Measurements from ENCODE around the gene VPS13C. TPM values are rescaled to one million over a fixed set of nuclear protein-coding genes. Genes with fewer than 3 reads are reported as not detected.

VPS13C gene
- total RNA-seq, 1 donor from 2014 or later, result 51.6 TPM

DNA sequence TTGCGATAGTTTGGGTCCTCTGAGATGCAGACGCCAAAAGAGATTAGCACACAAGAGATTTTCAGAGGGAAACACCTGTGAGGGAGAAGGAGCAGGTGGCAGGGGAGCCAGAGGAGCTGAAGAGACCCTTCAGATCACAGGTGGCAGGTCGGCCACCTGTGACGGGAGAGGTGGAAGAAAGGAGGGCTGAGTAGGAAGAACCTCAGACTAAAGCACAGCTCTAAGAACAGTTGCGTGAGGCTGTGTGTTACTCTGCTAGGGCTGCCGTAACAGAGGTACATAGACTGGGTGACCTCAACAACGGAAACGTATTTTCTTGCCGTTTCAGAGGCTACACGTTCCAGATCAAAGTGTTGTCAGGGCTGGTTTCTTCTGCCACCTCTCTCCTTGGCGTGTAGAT lies 45.0 kb upstream of the VPS13C start:
- H3K27me3 ChIP-seq, result no peaks in the 10 kb centered on the region
- no peak overlapping the region for H3K4me2 ChIP-seq
- no peaks in the 10 kb centered on the region for H3K4me1 ChIP-seq
- no peak overlapping the region for H2AFZ ChIP-seq (replicated peaks)
- no peaks in the 10 kb centered on the region for H3K9me3 Mint-ChIP-seq
- no peak overlapping the region for H3K4me3 Mint-ChIP-seq
- H3F3A ChIP-seq (ENCODE audit: low read depth), result no peaks in the 10 kb centered on the region
- no peak overlapping the region for H3K9ac ChIP-seq
- no peaks in the 10 kb centered on the region for H3K36me3 Mint-ChIP-seq
- H3K27me3 Mint-ChIP-seq (ENCODE audit: insufficient read depth, low read depth), result no peaks in the 10 kb centered on the region
- TF ChIP-seq EZH2phosphoT487 (IDR thresholded peaks at IDR 0.05) (no peak), EZH2 (IDR thresholded peaks at IDR 0.05) (no peak)
- H3K27ac Mint-ChIP-seq, result no peak overlapping the region
- no peaks in the 10 kb centered on the region for H3K9me3 ChIP-seq (ENCODE audit: low read depth)
- no peaks in the 10 kb centered on the region for H4K20me1 ChIP-seq (ENCODE audit: low read depth)
- H3K27ac ChIP-seq, result no peak overlapping the region
- H3K36me3 ChIP-seq, result no peaks in the 10 kb centered on the region
- no peak for DNase-seq (ENCODE audit: low spot score)
- no peak overlapping the region for H3K4me3 ChIP-seq
- no peaks in the 10 kb centered on the region for H3K4me1 Mint-ChIP-seq
- H3K79me2 ChIP-seq (ENCODE audit: low read depth), result no peaks in the 10 kb centered on the region

- no peak for TF ChIP-seq EZH2 (IDR thresholded peaks at IDR 0.05)
- Mint-ChIP-seq H3K27me3 (ENCODE audit: insufficient read depth, low read depth) (no peaks in the 10 kb centered on the region), H3K27ac (no peak overlapping the region), H3K9me3 (no peaks in the 10 kb centered on the region), H3K4me3 (no peak overlapping the region), H3K36me3 (no peaks in the 10 kb centered on the region), H3K4me1 (no peaks in the 10 kb centered on the region)
- no peak overlapping the region for H3K4me2 ChIP-seq
- H3F3A ChIP-seq (ENCODE audit: low read depth), result no peaks in the 10 kb centered on the region
- no peak overlapping the region for H2AFZ ChIP-seq (replicated peaks)
- H4K20me1 ChIP-seq (ENCODE audit: low read depth), result no peaks in the 10 kb centered on the region
- no peaks in the 10 kb centered on the region for H3K79me2 ChIP-seq (ENCODE audit: low read depth)
- no peak overlapping the region for H3K27ac ChIP-seq
- H3K9me3 ChIP-seq (ENCODE audit: low read depth), result no peaks in the 10 kb centered on the region
- no peaks in the 10 kb centered on the region for H3K36me3 ChIP-seq
- H3K4me3 ChIP-seq, result no peak overlapping the region
- H3K9ac ChIP-seq, result no peak overlapping the region
- no peaks in the 10 kb centered on the region for H3K4me1 ChIP-seq
- H3K27me3 ChIP-seq, result no peaks in the 10 kb centered on the region
- no peak for DNase-seq (ENCODE audit: low spot score)
Observed at GRCh38 chr15:62104846-62105245, 44.6 kb upstream of the VPS13C start.

- Mint-ChIP-seq H3K36me3 (no peaks in the 10 kb centered on the region), H3K27ac (no peak overlapping the region), H3K9me3 (no peaks in the 10 kb centered on the region), H3K27me3 (ENCODE audit: insufficient read depth, low read depth) (no peaks in the 10 kb centered on the region), H3K4me3 (no peak overlapping the region), H3K4me1 (no peaks in the 10 kb centered on the region)
- H3K36me3 ChIP-seq, result no peaks in the 10 kb centered on the region
- H3F3A ChIP-seq (ENCODE audit: low read depth), result no peaks in the 10 kb centered on the region
- no peaks in the 10 kb centered on the region for H3K27me3 ChIP-seq
- H3K9me3 ChIP-seq (ENCODE audit: low read depth), result no peaks in the 10 kb centered on the region
- no peak overlapping the region for H3K9ac ChIP-seq
- no peak overlapping the region for H2AFZ ChIP-seq (replicated peaks)
- no peak overlapping the region for H3K27ac ChIP-seq
- no peaks in the 10 kb centered on the region for H3K79me2 ChIP-seq (ENCODE audit: low read depth)
- no peak overlapping the region for H3K4me3 ChIP-seq
- H3K4me2 ChIP-seq, result no peak overlapping the region
- H3K4me1 ChIP-seq, result no peaks in the 10 kb centered on the region
- H4K20me1 ChIP-seq (ENCODE audit: low read depth), result no peaks in the 10 kb centered on the region
- no peak for DNase-seq (ENCODE audit: low spot score)
- no peak for TF ChIP-seq EZH2phosphoT487 (IDR thresholded peaks at IDR 0.05)
- TF ChIP-seq CTCF (IDR thresholded peaks at IDR 0.05), result no peak
- no peak for TF ChIP-seq EZH2 (IDR thresholded peaks at IDR 0.05)
Observed at GRCh38 chr15:62104401-62104800, 44.2 kb upstream of the VPS13C start.

- Histone ChIP-seq H3K4me3 (no peak overlapping the region), H3K27me3 (no peaks in the 10 kb centered on the region), H3K9me3 (ENCODE audit: low read depth) (no peaks in the 10 kb centered on the region), H3F3A (ENCODE audit: low read depth) (no peaks in the 10 kb centered on the region), H3K79me2 (ENCODE audit: low read depth) (no peaks in the 10 kb centered on the region), H3K27ac (no peak overlapping the region), H2AFZ (replicated peaks) (no peak overlapping the region), H3K36me3 (no peaks in the 10 kb centered on the region), H4K20me1 (ENCODE audit: low read depth) (no peaks in the 10 kb centered on the region), H3K9ac (no peak overlapping the region), H3K4me1 (no peaks in the 10 kb centered on the region), H3K4me2 (no peak overlapping the region)
- Mint-ChIP-seq H3K4me3 (peak overlapping the region; percentile 50), H3K27ac (no peak overlapping the region), H3K27me3 (ENCODE audit: insufficient read depth, low read depth) (peaks cover 2% of the 10 kb centered on the region), H3K36me3 (no peaks in the 10 kb centered on the region), H3K4me1 (no peaks in the 10 kb centered on the region), H3K9me3 (no peaks in the 10 kb centered on the region)
- no peak for DNase-seq (ENCODE audit: low spot score)
- no peak for TF ChIP-seq EZH2phosphoT487 (IDR thresholded peaks at IDR 0.05)
- TF ChIP-seq CTCF (IDR thresholded peaks at IDR 0.05), result no peak
- no peak for TF ChIP-seq EZH2 (IDR thresholded peaks at IDR 0.05)
Observed at GRCh38 chr15:62103431-62103830, 43.2 kb upstream of the VPS13C start.

All from neural progenitor cell (in vitro differentiated cells).